Left lung (tissue), 10 donors: ENCODE results near the gene UBE2U. TPM values are rescaled to one million over a fixed set of nuclear protein-coding genes. Genes with fewer than 3 reads are reported as not detected.
"Not testable (repeated sequence)": the region's sequence is repeated elsewhere in the genome, so short reads cannot be mapped to it uniquely, and the experiment has no call there.

Experiments
- ATAC-seq: fragments of 200-7000 bp; cut with Tn5 transposase; one replicate; pipeline ENCODE4 v1.9.1; 2020; ENCODE audit warnings: moderate library complexity
- DNase-seq, 4 donors: peaks; one replicate each; pipeline ENCODE4 v3.0.0-alpha.2; 2013 to 2020
- H3K27ac ChIP-seq, 2 donors: fragments of 200-600 bp; sonication (generic) in 1 of 2; one replicate each; pipeline versions ENCODE4 v1.5.0 to v1.8.0; 2020 to 2021
- H3K27me3 ChIP-seq, 2 donors: fragments of 200-600 bp; sonication (generic) in 1 of 2; one replicate each; pipeline versions ENCODE4 v1.5.0 to v1.8.0; 2020 to 2021
- H3K36me3 ChIP-seq, 2 donors: fragments of 200-600 bp; sonication (generic) in 1 of 2; one replicate each; pipeline versions ENCODE4 v1.5.0 to v1.8.0; 2020 to 2021
- H3K4me1 ChIP-seq, 2 donors: fragments of 200-600 bp; one replicate each; pipeline ENCODE4 v1.8.0; 2021
- H3K4me3 ChIP-seq, 2 donors: fragments of 200-600 bp; sonication (generic) in 1 of 2; one replicate each; pipeline versions ENCODE4 v1.5.0 to v1.8.0; 2020 to 2021; ENCODE audit warnings: mild to moderate bottlenecking in 1 of 2
- H3K9me3 ChIP-seq, 2 donors: fragments of 200-600 bp; sonication (generic) in 1 of 2; one replicate each; pipeline versions ENCODE4 v1.5.0 to v1.8.0; 2020 to 2021
- intact Hi-C, 2 donors: fragments of 100-400 bp; cut with DNase I; formaldehyde crosslinking; loops; one replicate each; pipeline versions ENCODE4 v1.11.2 to v1.14.2; 2022
- polyA plus RNA-seq, 6 donors: library from polyadenylated mRNA; unstranded; fragments of 120-200 nt; gene quantifications; one replicate each; pipeline ENCODE4 v1.2.1, GENCODE V29; 2013; ENCODE audit not compliant: insufficient read length in 6 of 6
- total RNA-seq, 2 donors: library from RNA; stranded (reverse); fragmentation: NEBNext Ultra II Directional; extraction: Animal tissue kit (Norgen Biotek cat#: 25700); gene quantifications; one replicate each; pipeline ENCODE4 v1.2.1, GENCODE V29; 2021
- TF ChIP-seq, protein P1 (sequence below), 2 donors: fragments of 200-600 bp; sonication (generic) in 1 of 2; IDR thresholded peaks; one replicate each; pipeline versions ENCODE4 v1.5.0 to v1.8.0; 2021; ENCODE audit warnings: antibody characterized with exemption in 2 of 2
- donor health status: DM: no; HTN: yes; CAD: no.
- donor health status: DM: no; HTN: no; CAD: no.

Gene UBE2U
- total and polyA plus RNA-seq, 8 donors = 0.21 to 0.41 (median 0.37) TPM; not detected in 5

DNA sequence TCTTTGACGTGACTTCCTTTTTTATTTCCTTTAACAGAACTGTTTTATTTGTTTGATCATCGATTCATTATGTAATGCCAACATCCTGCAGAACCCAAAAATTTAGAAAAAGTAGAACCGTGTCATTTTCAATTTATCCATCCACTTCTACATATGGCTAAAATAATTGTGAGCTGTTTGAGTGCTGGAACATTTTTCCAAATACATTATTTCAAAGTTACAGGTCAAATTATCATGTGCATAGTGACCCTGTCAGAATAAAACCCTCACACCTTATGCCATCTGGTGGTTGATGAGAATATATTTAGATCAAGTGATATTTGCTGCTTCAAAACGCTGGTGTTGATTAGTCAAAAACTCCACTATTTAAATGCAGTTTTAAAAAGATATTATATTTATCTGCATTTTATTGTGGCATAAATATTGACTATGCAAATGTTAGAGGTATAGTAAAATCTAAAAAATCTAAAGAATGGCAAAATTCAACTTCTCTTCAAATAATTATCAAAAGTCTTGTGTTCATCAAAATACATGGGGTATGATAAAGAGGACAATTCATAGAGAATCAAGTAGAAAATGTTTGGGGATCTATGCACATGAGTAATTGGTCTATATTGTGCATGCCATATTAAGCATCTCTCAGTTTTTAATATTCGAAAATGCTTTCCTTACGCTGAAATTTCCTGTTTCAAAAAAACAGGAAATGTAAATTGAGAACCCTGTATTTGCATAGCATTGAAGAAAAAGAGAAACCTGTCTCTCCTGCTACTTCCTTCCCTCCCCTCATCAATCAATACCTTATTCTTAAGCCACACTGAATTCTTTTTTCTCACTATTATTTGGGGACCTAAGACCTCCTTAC, 39.7 kb downstream of the UBE2U start:
- intact Hi-C loops = loop anchor here in 1 of 2 donors (10.0 kb wide), 1 partner anchor 568 kb away; no protein-coding TSS in a partner anchor
- no peaks in the 10 kb centered on the region for H3K36me3 ChIP-seq
- ATAC-seq (peak; percentile 71), DNase-seq (peak in 1 of 4 donors; percentile 47)
- H3K9me3 ChIP-seq = no peaks in the 10 kb centered on the region
- TF ChIP-seq, protein P1, sequence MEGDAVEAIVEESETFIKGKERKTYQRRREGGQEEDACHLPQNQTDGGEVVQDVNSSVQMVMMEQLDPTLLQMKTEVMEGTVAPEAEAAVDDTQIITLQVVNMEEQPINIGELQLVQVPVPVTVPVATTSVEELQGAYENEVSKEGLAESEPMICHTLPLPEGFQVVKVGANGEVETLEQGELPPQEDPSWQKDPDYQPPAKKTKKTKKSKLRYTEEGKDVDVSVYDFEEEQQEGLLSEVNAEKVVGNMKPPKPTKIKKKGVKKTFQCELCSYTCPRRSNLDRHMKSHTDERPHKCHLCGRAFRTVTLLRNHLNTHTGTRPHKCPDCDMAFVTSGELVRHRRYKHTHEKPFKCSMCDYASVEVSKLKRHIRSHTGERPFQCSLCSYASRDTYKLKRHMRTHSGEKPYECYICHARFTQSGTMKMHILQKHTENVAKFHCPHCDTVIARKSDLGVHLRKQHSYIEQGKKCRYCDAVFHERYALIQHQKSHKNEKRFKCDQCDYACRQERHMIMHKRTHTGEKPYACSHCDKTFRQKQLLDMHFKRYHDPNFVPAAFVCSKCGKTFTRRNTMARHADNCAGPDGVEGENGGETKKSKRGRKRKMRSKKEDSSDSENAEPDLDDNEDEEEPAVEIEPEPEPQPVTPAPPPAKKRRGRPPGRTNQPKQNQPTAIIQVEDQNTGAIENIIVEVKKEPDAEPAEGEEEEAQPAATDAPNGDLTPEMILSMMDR (IDR thresholded peaks at IDR 0.05) = peak in 1 of 2 donors; percentile 33
- H3K4me1 ChIP-seq = no peaks in the 10 kb centered on the region
- H3K4me3 ChIP-seq = no peak overlapping the region
- H3K27ac ChIP-seq = no peak overlapping the region
- peaks cover 0 to 9% of the 10 kb centered on the region in 2 donors for H3K27me3 ChIP-seq

DNA sequence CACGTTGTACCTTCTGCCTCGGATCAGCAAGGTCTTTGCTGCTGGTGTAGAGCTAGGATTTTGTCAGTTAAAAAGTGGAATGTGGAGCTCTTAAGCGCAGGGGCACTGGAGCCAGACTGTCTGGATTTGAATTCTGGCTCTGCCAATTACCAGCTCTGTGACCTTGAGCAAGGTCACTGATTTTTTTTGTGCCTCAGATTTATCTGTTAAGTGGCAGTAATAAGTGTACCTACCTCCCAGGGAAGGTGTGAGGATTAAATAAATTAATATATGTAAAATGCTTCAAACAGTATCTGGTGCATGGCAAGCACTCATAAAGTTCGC, 40.3 kb downstream of the UBE2U start:
- intact Hi-C loops = loop anchor here in 1 of 2 donors (10.0 kb wide), 1 partner anchor 569 kb away; no protein-coding TSS in a partner anchor
- Histone ChIP-seq H3K27ac (no peak overlapping the region), H3K4me3 (no peak overlapping the region), H3K27me3 (peaks cover 0 to 13% of the 10 kb centered on the region in 2 donors), H3K4me1 (no peaks in the 10 kb centered on the region), H3K36me3 (no peaks in the 10 kb centered on the region), H3K9me3 (no peaks in the 10 kb centered on the region)
- DNase-seq (no peak), ATAC-seq (no peak)
- TF ChIP-seq, protein P1 (IDR thresholded peaks at IDR 0.05) = no peak

DNA sequence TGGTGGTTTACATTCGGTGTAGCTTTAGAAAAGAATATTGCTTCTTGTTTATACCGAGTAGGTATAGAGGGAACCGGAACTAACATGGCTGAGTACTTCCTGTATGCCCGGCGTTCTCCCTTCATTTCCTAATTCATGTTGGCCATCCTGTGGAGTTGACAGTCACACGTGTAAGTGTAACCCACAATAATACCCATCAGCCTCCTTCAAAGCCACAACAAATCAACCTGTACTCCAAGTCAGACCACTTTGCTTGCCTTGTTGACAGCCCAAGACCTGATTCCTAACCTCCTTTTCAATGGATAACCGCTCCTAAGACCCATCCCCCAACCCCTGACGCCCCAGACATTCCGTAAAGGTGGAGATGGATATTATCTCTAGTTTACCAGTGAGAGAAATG, 42.1 kb downstream of the UBE2U start:
- Histone ChIP-seq H3K4me3 (peak overlapping the region in 1 of 2 donors; percentile 20), H3K36me3 (no peaks in the 10 kb centered on the region), H3K27ac (no peak overlapping the region), H3K4me1 (no peaks in the 10 kb centered on the region), H3K9me3 (no peaks in the 10 kb centered on the region), H3K27me3 (peaks cover 0 to 13% of the 10 kb centered on the region in 2 donors)
- TF ChIP-seq, protein P1 (IDR thresholded peaks at IDR 0.05) = no peak
- DNase-seq (no peak), ATAC-seq (peak; percentile 69)
- intact Hi-C loops = loop anchor here in 1 of 2 donors (5.0 to 10.0 kb wide), 2 partner anchors 571 to 628 kb away; no protein-coding TSS in a partner anchor

DNA sequence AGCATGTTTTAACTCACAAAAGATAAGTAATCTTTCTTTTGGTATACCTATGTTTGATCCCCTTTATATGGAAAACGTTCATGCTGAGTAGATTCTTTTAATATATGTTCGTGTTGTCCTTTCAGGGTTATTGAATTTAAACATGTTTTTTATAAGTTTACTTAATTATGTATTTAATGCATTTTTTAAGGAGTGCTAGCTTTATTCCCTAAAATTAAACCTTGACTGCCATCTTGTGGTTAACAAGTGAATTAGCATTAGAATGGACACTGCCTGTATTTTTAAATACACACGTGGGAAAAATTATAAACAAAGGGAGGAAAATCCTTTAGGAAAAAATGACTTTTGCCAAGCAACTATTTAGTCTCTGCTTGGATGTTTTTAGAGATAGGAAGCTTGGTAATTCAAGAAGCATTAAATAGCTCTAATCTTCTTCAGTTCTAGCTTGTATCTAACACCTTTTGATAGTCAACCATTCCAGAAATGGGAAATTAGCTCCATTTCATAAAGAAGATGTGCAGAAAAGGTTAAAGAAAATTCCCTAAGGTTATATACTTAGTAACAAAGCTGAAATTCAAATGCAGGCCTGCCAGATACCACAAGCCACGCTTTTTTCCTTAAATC, 43.0 kb downstream of the UBE2U start:
- H3K36me3 ChIP-seq = no peaks in the 10 kb centered on the region
- H3K9me3 ChIP-seq = no peaks in the 10 kb centered on the region
- peaks cover 0 to 13% of the 10 kb centered on the region in 2 donors for H3K27me3 ChIP-seq
- H3K4me3 ChIP-seq = no peak overlapping the region
- no peaks in the 10 kb centered on the region for H3K4me1 ChIP-seq
- TF ChIP-seq, protein P1 (IDR thresholded peaks at IDR 0.05) = peak; percentile 75
- intact Hi-C loops = loop anchor here in 1 of 2 donors (5.0 to 10.0 kb wide), 2 partner anchors 572 to 629 kb away; no protein-coding TSS in a partner anchor
- ATAC-seq (peak; percentile 83), DNase-seq (peak in 1 of 4 donors; percentile 44)
- H3K27ac ChIP-seq = no peak overlapping the region

DNA sequence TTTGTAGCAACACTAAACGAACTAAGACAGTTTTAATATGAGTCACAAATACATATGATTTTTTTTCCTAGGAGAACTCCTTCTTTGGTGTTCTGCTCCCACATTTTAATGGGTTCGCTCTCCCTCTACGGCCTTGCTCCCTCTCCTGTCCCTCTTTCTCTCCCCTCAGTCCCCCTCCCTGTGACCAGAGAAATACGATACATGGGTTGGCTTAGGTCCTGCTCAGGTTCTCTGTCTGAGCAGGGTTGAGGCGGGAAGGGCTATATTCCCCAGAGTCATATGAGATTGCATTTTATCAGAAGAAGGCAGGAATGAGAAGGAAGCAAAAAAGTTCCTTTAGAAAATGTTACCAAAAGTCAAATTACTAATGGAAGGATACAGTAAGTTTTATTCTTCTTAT, 44.6 kb downstream of the UBE2U start:
- Histone ChIP-seq H3K4me3 (no peak overlapping the region), H3K36me3 (no peaks in the 10 kb centered on the region), H3K27ac (no peak overlapping the region), H3K27me3 (peaks cover 0 to 13% of the 10 kb centered on the region in 2 donors), H3K4me1 (no peaks in the 10 kb centered on the region), H3K9me3 (no peaks in the 10 kb centered on the region)
- ATAC-seq (no peak), DNase-seq (no peak)
- intact Hi-C loops = loop anchor here in 1 of 2 donors (5.0 to 10.0 kb wide), 2 partner anchors 573 to 631 kb away; no protein-coding TSS in a partner anchor
- TF ChIP-seq, protein P1 (IDR thresholded peaks at IDR 0.05) = no peak

DNA sequence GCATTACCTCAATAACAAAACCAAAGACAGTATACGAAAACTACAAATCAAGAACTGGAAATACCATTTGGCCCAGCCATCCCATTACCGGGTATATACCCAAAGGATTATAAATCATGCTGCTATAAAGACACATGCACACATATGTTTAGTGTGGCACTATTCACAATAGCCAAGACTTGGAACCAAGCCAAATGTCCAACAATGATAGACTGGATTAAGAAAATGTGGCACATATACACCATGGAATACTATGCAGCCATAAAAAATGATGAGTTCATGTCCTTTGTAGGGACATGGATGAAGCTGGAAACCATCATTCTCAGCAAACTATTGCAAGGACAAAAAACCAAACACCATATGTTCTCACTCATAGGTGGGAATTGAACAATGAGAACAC, 47.0 kb downstream of the UBE2U start:
- H3K4me1 ChIP-seq, DNase-seq, H3K4me3 ChIP-seq, H3K36me3 ChIP-seq, H3K9me3 ChIP-seq, ATAC-seq, H3K27ac ChIP-seq, intact Hi-C loops: not testable (repeated sequence)
- peaks cover 0 to 13% of the 10 kb centered on the region in 2 donors for H3K27me3 ChIP-seq
